IPS DF 4.7 (cell line): ENCODE data around the gene TPSB2.
"Not testable (repeated sequence)": the region's sequence is repeated elsewhere in the genome, so short reads cannot be mapped to it uniquely, and the experiment has no call there.

Experiments
- DNase-seq: peaks from one replicate; pipeline ENCODE4 v3.0.0-alpha.2; 2013; ENCODE audit warnings: low spot score; ENCODE audit errors: extremely low read depth

The TPSB2 gene

GRCh38 chr16:1204933-1205332, 25.1 kb downstream of the TPSB2 start:
- no peak for DNase-seq

- DNase-seq, result no peak
These were observed 27.7 kb downstream of the TPSB2 start for GRCh38 chr16:1202274-1202673.

- no peak for DNase-seq
These were observed 28.5 kb downstream of the TPSB2 start for GRCh38 chr16:1201444-1201843.

- no peak for DNase-seq
These were observed 29.9 kb downstream of the TPSB2 start for GRCh38 chr16:1200014-1200627.

GRCh38 chr16:1199347-1200013, 30.5 kb downstream of the TPSB2 start:
- DNase-seq, result no peak

- not testable (repeated sequence) for DNase-seq
These were observed 31.2 kb downstream of the TPSB2 start for GRCh38 chr16:1198671-1199346.

GRCh38 chr16:1198194-1198593, 31.8 kb downstream of the TPSB2 start:
- DNase-seq, result no peak

GRCh38 chr16:1197237-1197866, 32.6 kb downstream of the TPSB2 start:
- DNase-seq, result no peak

GRCh38 chr16:1196494-1196893, 33.5 kb downstream of the TPSB2 start:
- DNase-seq, result no peak

- no peak for DNase-seq
These were observed 34.7 kb downstream of the TPSB2 start for GRCh38 chr16:1195393-1195666.

- DNase-seq, result no peak
These were observed 35.2 kb downstream of the TPSB2 start for GRCh38 chr16:1194665-1195392.

- DNase-seq, result no peak
These were observed 36.0 kb downstream of the TPSB2 start for GRCh38 chr16:1193825-1194581.

GRCh38 chr16:1193143-1193824, 36.7 kb downstream of the TPSB2 start:
- no peak for DNase-seq

- no peak for DNase-seq
These were observed 37.5 kb downstream of the TPSB2 start for GRCh38 chr16:1192384-1193073.

- not testable (repeated sequence) for DNase-seq
These were observed 39.2 kb downstream of the TPSB2 start for GRCh38 chr16:1190789-1191188.

GRCh38 chr16:1189455-1189854, 40.5 kb downstream of the TPSB2 start:
- no peak for DNase-seq

- no peak for DNase-seq
These were observed 41.4 kb downstream of the TPSB2 start for GRCh38 chr16:1188432-1189189.

GRCh38 chr16:1185460-1186207, 44.4 kb downstream of the TPSB2 start:
- not testable (repeated sequence) for DNase-seq
